HG03045 (cell line): ENCODE results near the gene TNNI2.

Experiments used
- ATAC-seq: cut with Tn5 transposase; IDR thresholded peaks from one replicate; pipeline ENCODE4 v1.9.1; 2021; ENCODE audit warnings: mild to moderate bottlenecking, moderate library complexity; ENCODE audit not compliant: unreplicated experiment

TNNI2 gene

DNA sequence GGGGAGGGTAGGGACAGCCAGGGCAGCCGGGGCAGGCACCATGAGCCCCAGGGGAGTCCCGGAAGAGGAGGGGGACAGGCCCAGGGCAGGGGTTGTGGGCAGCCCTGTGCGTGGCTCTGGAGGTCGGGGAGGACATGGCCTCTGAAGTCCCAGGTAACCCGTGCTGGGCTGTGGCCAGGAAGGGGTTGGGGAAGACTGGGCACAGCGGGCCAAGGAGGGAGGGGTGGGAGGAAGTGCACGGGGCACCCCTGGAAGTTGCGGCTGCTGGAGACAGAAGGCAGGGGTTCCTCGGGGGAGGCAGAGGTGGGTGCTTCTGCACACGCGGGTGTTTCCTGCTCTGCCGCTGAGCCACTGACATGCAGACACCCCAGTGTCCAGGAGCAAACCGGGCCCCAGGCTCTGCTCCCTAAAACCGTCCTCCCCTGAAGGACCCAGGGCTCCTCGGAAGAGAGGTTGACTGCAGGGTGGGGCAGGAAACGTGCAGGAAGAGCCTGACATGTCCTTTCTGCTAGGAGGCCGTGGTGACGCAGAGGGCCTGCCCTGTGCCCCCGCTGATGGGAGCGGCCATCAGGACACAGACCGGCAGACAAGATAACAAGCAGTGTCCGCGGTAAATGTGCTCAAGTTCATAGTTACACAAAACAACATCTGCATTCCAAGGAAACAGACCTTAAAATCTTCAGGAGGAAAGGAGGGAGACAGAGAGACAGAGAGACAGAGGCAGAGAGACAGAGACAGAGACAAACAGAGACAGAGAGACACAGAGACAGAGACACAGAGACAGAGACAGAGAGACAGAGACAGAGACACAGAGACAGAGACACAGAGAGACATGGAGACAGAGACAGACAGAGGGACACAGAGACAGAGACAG lies 5.7 kb downstream of the TNNI2 start:
- no peak for ATAC-seq

- no peak for ATAC-seq
Measured at GRCh38 chr11:1845095-1845429, 6.3 kb downstream of the TNNI2 start.

GRCh38 chr11:1845561-1846452 lies 7.0 kb downstream of the TNNI2 start:
- no peak for ATAC-seq

- ATAC-seq, result no peak
Measured at GRCh38 chr11:1846453-1846932, 7.7 kb downstream of the TNNI2 start.

- ATAC-seq, result no peak
Measured at GRCh38 chr11:1847006-1847735, 8.4 kb downstream of the TNNI2 start.

GRCh38 chr11:1847926-1848639 lies 9.3 kb downstream of the TNNI2 start:
- ATAC-seq, result no peak

GRCh38 chr11:1848640-1849430 lies 10.1 kb downstream of the TNNI2 start:
- ATAC-seq, result no peak

DNA sequence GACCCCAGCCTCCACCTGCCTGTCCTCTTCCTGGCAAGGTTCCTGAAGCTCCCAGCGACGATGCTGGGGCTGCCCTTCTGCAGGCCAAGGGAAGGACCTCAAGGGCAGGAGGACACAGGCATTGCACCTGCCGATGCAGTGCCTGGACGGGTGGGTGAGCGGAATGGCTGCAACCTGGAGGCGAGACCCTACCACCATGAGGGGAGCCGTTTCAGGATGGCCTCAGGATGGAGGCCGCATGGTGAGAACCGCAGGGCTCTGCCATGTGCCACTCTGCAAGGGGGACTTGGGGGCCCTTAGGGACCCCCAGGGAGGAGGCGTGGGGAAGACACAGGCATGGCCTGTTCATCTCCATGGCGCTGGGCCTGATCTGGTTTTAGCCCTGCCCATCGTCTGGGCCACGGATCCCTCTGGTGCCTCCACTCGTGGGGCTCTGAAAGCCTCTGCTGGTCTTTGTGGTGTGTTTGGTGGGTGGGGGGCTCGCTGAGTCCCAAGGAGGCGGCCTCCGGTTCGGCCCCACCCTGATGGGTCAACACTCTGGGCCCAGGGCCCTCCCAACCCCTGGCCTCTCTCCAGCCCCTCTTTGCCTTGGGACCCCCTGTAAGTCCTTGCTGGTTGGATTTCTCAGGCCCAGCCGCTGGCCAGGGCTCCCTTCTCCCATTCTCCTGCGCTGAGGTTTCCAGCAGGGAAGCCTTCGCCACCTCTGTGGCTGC lies 12.8 kb downstream of the TNNI2 start:
- ATAC-seq, result no peak

- no peak for ATAC-seq
Measured at GRCh38 chr11:1852271-1852876, 13.6 kb downstream of the TNNI2 start.

- ATAC-seq, result peak; percentile 40
Measured at GRCh38 chr11:1852877-1853276, 14.1 kb downstream of the TNNI2 start, which contains the start of gene LSP1. LSP1 (plus strand) TSS chr11:1853084; CDS start chr11:1853145, 61 bp downstream.

DNA sequence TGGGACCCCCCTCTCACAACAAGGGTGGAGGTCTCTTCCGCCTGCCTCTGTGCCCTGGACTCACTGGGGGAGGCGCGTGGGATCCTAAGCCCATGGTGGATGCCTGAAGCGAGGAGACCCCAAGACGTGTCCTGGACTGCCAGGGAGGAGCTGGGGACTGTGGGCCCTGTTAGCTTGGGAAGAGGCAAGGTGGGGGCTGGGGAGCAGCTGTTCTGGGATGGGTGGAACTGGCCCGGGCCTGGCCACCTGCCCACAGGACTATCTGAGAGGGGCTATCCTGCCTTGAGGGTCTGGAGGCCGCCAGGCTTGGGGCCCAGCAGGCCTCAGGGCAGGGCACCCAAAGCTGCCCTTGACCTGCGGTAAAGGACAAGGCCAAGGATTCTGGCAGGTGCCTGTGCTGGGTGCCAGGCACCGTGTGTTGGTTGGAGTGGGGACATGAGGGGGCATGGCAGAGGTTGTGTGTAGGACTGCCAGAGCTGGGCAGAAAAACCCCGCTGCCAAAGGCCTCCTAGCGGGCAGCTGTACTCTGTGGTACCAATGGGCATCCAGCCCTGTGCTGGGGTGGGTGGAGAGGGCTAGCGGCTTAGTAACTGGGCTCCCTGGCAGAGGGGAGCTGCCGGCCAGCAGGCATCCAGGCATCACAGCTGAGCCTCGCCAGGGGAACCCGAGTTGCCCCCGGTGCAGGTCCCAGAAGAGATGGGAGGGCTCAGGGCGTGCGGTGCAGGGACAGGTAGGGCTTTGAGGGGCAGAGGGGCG lies 14.8 kb downstream of the TNNI2 start:
- ATAC-seq, result no peak

GRCh38 chr11:1854132-1854948 lies 15.6 kb downstream of the TNNI2 start:
- ATAC-seq, result peak; percentile 22

GRCh38 chr11:1854949-1855885 lies 16.4 kb downstream of the TNNI2 start:
- peak; percentile 34 for ATAC-seq

- no peak for ATAC-seq
Measured at GRCh38 chr11:1855886-1856265, 17.1 kb downstream of the TNNI2 start.

- ATAC-seq, result no peak
Measured at GRCh38 chr11:1856306-1857005, 17.7 kb downstream of the TNNI2 start.
